Measurements from ENCODE around the gene MARCHF10. TPM values are rescaled to one million over a fixed set of nuclear protein-coding genes. Genes with fewer than 3 reads are reported as not detected.

The MARCHF10 gene
- total RNA-seq, 1 experiment from 2014 or later, result not detected

DNA sequence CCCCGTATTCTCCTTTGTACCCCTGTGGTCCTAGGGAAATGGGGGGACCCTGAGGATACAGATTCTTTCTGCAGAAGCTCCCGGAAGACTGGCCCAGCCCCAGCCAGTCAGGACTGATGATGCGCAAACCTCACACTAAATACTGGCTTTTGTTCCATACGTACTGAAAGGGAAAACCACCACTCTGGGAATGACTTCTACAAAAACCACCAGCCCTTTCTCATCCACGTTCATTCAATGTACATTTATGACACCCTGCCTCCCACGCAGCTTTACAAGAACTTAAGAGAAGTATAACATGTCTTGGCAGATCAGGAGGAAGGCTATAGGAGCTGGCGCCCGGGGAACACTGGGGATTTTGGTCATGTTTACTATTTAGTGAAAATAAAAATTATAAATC lies 70.6 kb downstream of the MARCHF10 start:
- Histone ChIP-seq H3K9ac (ENCODE audit: low read length) (no peak overlapping the region), H3K4me3 (replicated peaks in 1 of 2; ENCODE audit: low read depth in 1 of 2, low read length in 2 of 2) (no peak overlapping the region), H3K4me1 (ENCODE audit: control insufficient read depth in 1 of 2, insufficient read depth in 2 of 2, low read length in 2 of 2) (no peaks in the 10 kb centered on the region), H3K9me2 (ENCODE audit: insufficient read depth) (no peaks in the 10 kb centered on the region), H3K79me2 (ENCODE audit: insufficient read depth, low read length) (no peaks in the 10 kb centered on the region), H2AFZ (ENCODE audit: low read depth, low read length, poor library complexity, severe bottlenecking) (no peak overlapping the region), H3K27me3 (ENCODE audit: insufficient read depth, low read length) (no peaks in the 10 kb centered on the region), H3K27ac (ENCODE audit: low read depth, low read length) (no peak overlapping the region), H3K9me3 (ENCODE audit: control insufficient read depth in 1 of 2, insufficient read depth in 1 of 2, low read depth in 1 of 2, low read length in 2 of 2) (no peaks in the 10 kb centered on the region), H3K36me3 (ENCODE audit: control insufficient read depth in 1 of 2, insufficient read depth in 2 of 2, low read length in 2 of 2) (no peaks in the 10 kb centered on the region), H4K20me1 (ENCODE audit: insufficient read depth) (no peaks in the 10 kb centered on the region), H3K4me2 (ENCODE audit: low read length) (no peak overlapping the region)
- DNase-seq (ENCODE audit: low read depth, low spot score), result no peak
- POLR2A ChIA-PET, result no interaction called here
- RAD21 ChIA-PET (ENCODE audit: low non-redundant PET in 1 of 2, low total read pairs in 2 of 2, uncharacterized antibody in 2 of 2, unreplicated experiment in 2 of 2), result no interaction called here
- no peak for ATAC-seq
- no peak for TF ChIP-seq ELF1 (IDR thresholded peaks at IDR 0.05; ENCODE audit: borderline replicate concordance, low read depth)
- TF ChIP-seq, protein P1, sequence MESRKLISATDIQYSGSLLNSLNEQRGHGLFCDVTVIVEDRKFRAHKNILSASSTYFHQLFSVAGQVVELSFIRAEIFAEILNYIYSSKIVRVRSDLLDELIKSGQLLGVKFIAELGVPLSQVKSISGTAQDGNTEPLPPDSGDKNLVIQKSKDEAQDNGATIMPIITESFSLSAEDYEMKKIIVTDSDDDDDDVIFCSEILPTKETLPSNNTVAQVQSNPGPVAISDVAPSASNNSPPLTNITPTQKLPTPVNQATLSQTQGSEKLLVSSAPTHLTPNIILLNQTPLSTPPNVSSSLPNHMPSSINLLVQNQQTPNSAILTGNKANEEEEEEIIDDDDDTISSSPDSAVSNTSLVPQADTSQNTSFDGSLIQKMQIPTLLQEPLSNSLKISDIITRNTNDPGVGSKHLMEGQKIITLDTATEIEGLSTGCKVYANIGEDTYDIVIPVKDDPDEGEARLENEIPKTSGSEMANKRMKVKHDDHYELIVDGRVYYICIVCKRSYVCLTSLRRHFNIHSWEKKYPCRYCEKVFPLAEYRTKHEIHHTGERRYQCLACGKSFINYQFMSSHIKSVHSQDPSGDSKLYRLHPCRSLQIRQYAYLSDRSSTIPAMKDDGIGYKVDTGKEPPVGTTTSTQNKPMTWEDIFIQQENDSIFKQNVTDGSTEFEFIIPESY (IDR thresholded peaks at IDR 0.05; ENCODE audit: extremely low read depth, insufficient replicate concordance, low read length), result no peak
- TF ChIP-seq ZNF274 (IDR thresholded peaks at IDR 0.05; ENCODE audit: low read depth, low read length), result no peak
- no peak for TF ChIP-seq SRF (IDR thresholded peaks at IDR 0.05; ENCODE audit: low read depth)
- TF ChIP-seq, protein P2, sequence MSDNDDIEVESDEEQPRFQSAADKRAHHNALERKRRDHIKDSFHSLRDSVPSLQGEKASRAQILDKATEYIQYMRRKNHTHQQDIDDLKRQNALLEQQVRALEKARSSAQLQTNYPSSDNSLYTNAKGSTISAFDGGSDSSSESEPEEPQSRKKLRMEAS (IDR thresholded peaks at IDR 0.05), result no peak
- no peak for TF ChIP-seq POLR2AphosphoS5 (IDR thresholded peaks at IDR 0.05; ENCODE audit: low read depth, low read length)
- TF ChIP-seq RAD21 (IDR thresholded peaks at IDR 0.05; ENCODE audit: low read depth), result no peak
- no peak for TF ChIP-seq YY1 (IDR thresholded peaks at IDR 0.05; ENCODE audit: extremely low read depth, insufficient replicate concordance, low read depth, low read length)
- TF ChIP-seq JUND (IDR thresholded peaks at IDR 0.05), result no peak
- no peak for TF ChIP-seq CBX3 (IDR thresholded peaks at IDR 0.05; ENCODE audit: low read depth)
- TF ChIP-seq EZH2 (IDR thresholded peaks at IDR 0.05), result no peak
- TF ChIP-seq EGR1 (IDR thresholded peaks at IDR 0.05; ENCODE audit: low read depth), result no peak
- no peak for TF ChIP-seq EZH2phosphoT487 (IDR thresholded peaks at IDR 0.05; ENCODE audit: borderline replicate concordance)
- TF ChIP-seq, protein P3, sequence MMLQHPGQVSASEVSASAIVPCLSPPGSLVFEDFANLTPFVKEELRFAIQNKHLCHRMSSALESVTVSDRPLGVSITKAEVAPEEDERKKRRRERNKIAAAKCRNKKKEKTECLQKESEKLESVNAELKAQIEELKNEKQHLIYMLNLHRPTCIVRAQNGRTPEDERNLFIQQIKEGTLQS (IDR thresholded peaks at IDR 0.05), result no peak
- no peak for TF ChIP-seq SP1 (IDR thresholded peaks at IDR 0.05; ENCODE audit: low read depth)
- no TSS peak for BruUV-seq (replicated peaks)
- CTCF ChIA-PET, result no interaction called here
- intact Hi-C loops (cut with micrococcal nuclease), result no loop called here
